A673 (cell line): ENCODE measurements around the gene FAM168A.

Source experiments
- CTCF ChIP-seq: fragments of 300-800, 200-600 bp; sonication (generic); conservative IDR thresholded peaks from 2 replicates; pipeline ENCODE4 v1.5.1; 2017; ENCODE audit warnings: low read depth, mild to moderate bottlenecking, antibody characterized with exemption, low read length, moderate library complexity, mixed read lengths
- EZH2 ChIP-seq: fragments of 200-600 bp; sonication (generic); IDR thresholded peaks from 2 replicates; pipeline ENCODE4 v1.6.1; 2017; ENCODE audit warnings: borderline replicate concordance, low read depth, mild to moderate bottlenecking, mixed read lengths, antibody characterized with exemption, low read length; ENCODE audit not compliant: poor library complexity, severe bottlenecking

- TF ChIP-seq CTCF, result no peak
- no peak for TF ChIP-seq EZH2
Observed at GRCh38 chr11:73386546-73386945, 211.4 kb downstream of the FAM168A start.
